HepG2 (cell line): ENCODE results near the gene GOLGB1. TPM values are rescaled to one million over a fixed set of nuclear protein-coding genes. Genes with fewer than 3 reads are reported as not detected.

Experiments used
- FOXJ3 ChIP-seq: sonication (generic); formaldehyde crosslinking; IDR thresholded peaks from 2 replicates; pipeline ENCODE4 v1.4.0; 2020; ENCODE audit warnings: missing genetic modification reagents, mild to moderate bottlenecking, borderline replicate concordance
- NFATC3 ChIP-seq: sonication (generic); formaldehyde crosslinking; IDR thresholded peaks from 2 replicates; pipeline ENCODE4 v1.5.1; 2020; ENCODE audit warnings: mild to moderate bottlenecking, missing genetic modification reagents
- ZNF337 ChIP-seq: sonication (generic); formaldehyde crosslinking; IDR thresholded peaks from 2 replicates; pipeline ENCODE4 v1.5.1; 2020; ENCODE audit warnings: missing genetic modification reagents, low read depth, mild to moderate bottlenecking, borderline replicate concordance
- ZNF772 ChIP-seq: sonication (generic); formaldehyde crosslinking; IDR thresholded peaks from 2 replicates; pipeline ENCODE4 v1.5.0; 2020; ENCODE audit warnings: mild to moderate bottlenecking, missing genetic modification reagents
- ZNF782 ChIP-seq: sonication (generic); formaldehyde crosslinking; IDR thresholded peaks from 2 replicates; pipeline ENCODE4 v1.4.0; 2020; ENCODE audit warnings: missing genetic modification reagents, mild to moderate bottlenecking, borderline replicate concordance
- polyA plus RNA-seq, 8 experiments: library from polyadenylated mRNA; depleted of rRNA in 3 of 8; stranded (reverse) in 7 of 8; unstranded in 1 of 8; fragments of >200 nt; fragmentation: Illumina TruSeq in 4 of 8; extraction: Trizol in 4 of 8; gene quantifications; 2 replicates each; pipeline versions ENCODE4 v1.2.1 to v1.2.3, GENCODE V29; 2011 to 2016; ENCODE audit warnings: low read depth in 4 of 8, missing spikeins in 1 of 8, mixed read lengths in 1 of 8; ENCODE audit not compliant: insufficient read depth in 1 of 8
- total RNA-seq, 5 experiments: library from RNA; depleted of rRNA; stranded (reverse); fragments of >200 nt; fragmentation: Illumina TruSeq; extraction: Trizol; gene quantifications; 2 replicates each; pipeline ENCODE4 v1.2.3, GENCODE V29; 2016; ENCODE audit warnings: low read depth in 1 of 5
- TF ChIP-seq, protein P1 (sequence below): sonication (generic); formaldehyde crosslinking; IDR thresholded peaks from 2 replicates; pipeline ENCODE4 v1.5.0; 2020; ENCODE audit warnings: mild to moderate bottlenecking, missing genetic modification reagents, moderate library complexity
- TF ChIP-seq, protein P2 (sequence below): sonication (generic); formaldehyde crosslinking; IDR thresholded peaks from 2 replicates; pipeline ENCODE4 v1.5.1; 2020; ENCODE audit warnings: missing genetic modification reagents, mild to moderate bottlenecking, borderline replicate concordance
- TF ChIP-seq, protein P3 (sequence below), 2 experiments: IDR thresholded peaks; 2 replicates each; pipeline ENCODE4 v1.6.1; 2011 to 2012; ENCODE audit warnings: low read length in 2 of 2, borderline replicate concordance in 1 of 2, low read depth in 1 of 2, mild to moderate bottlenecking in 1 of 2, moderate library complexity in 1 of 2

The GOLGB1 gene
- total and polyA plus RNA-seq, 2 of the 13 experiments (the other 11 are each of a cell fraction or from before 2014, with no cell fraction given), result 13.1 to 39.5 TPM

DNA sequence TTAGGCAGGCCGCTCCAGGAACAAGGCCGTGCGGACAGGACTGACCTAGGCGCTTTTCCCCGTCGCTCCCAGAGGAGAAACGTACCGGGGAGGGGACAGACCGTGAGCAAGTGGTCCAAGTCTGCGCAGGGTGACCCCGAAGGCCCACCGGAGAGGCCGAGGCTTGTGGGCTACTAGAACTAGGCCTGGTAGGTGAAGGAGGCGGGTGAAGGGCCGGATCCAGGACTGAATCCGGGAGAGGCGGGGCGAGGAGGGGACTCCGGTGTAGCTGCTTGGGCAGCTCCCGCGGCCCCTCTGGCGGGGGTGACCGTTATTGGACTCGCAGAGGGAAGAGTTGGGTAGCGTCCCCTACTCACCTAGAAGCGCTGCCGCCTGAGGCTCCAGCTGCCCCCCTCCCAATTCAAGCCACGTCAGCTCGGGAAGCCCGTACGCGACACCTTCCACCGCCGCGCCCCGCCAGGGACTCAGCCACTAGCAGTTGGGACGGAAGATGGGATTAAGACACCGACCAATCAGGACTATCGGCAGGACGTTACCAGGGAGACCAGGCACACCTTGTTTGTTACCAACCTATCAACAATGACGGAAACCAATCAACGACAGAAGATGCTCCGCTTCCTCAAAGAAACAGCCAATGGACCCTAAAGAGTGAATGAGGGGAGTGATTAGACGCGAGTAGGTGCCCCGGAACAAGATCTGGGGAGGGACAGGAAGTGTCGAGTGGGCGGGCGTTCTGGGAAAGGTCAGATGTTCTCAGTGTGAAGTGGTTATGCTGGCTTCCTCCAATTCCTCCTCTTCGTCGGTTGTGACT is at the start of gene GOLGB1 (continued):
- TF ChIP-seq ZNF772 (CRISPR knock-in tag), result 0 out of 2 replicates have a peak, but pooled peaks have one; percentile 28
- TF ChIP-seq, protein P1, sequence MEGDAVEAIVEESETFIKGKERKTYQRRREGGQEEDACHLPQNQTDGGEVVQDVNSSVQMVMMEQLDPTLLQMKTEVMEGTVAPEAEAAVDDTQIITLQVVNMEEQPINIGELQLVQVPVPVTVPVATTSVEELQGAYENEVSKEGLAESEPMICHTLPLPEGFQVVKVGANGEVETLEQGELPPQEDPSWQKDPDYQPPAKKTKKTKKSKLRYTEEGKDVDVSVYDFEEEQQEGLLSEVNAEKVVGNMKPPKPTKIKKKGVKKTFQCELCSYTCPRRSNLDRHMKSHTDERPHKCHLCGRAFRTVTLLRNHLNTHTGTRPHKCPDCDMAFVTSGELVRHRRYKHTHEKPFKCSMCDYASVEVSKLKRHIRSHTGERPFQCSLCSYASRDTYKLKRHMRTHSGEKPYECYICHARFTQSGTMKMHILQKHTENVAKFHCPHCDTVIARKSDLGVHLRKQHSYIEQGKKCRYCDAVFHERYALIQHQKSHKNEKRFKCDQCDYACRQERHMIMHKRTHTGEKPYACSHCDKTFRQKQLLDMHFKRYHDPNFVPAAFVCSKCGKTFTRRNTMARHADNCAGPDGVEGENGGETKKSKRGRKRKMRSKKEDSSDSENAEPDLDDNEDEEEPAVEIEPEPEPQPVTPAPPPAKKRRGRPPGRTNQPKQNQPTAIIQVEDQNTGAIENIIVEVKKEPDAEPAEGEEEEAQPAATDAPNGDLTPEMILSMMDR (CRISPR knock-in tag), result no peak
- no peak for TF ChIP-seq NFATC3 (CRISPR knock-in tag)
- TF ChIP-seq ZNF782 (CRISPR knock-in tag), result 0 out of 2 replicates have a peak, but pooled peaks have one; percentile 73
- TF ChIP-seq FOXJ3 (CRISPR knock-in tag), result peak; percentile 44
- 0 out of 2 replicates have a peak, but pooled peaks have one; percentile 23 for TF ChIP-seq ZNF337 (CRISPR knock-in tag)
- TF ChIP-seq, protein P2, sequence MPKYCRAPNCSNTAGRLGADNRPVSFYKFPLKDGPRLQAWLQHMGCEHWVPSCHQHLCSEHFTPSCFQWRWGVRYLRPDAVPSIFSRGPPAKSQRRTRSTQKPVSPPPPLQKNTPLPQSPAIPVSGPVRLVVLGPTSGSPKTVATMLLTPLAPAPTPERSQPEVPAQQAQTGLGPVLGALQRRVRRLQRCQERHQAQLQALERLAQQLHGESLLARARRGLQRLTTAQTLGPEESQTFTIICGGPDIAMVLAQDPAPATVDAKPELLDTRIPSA (CRISPR knock-in tag), result peak; percentile 79; the same call in 1 of the 2 replicates
- TF ChIP-seq, protein P3, sequence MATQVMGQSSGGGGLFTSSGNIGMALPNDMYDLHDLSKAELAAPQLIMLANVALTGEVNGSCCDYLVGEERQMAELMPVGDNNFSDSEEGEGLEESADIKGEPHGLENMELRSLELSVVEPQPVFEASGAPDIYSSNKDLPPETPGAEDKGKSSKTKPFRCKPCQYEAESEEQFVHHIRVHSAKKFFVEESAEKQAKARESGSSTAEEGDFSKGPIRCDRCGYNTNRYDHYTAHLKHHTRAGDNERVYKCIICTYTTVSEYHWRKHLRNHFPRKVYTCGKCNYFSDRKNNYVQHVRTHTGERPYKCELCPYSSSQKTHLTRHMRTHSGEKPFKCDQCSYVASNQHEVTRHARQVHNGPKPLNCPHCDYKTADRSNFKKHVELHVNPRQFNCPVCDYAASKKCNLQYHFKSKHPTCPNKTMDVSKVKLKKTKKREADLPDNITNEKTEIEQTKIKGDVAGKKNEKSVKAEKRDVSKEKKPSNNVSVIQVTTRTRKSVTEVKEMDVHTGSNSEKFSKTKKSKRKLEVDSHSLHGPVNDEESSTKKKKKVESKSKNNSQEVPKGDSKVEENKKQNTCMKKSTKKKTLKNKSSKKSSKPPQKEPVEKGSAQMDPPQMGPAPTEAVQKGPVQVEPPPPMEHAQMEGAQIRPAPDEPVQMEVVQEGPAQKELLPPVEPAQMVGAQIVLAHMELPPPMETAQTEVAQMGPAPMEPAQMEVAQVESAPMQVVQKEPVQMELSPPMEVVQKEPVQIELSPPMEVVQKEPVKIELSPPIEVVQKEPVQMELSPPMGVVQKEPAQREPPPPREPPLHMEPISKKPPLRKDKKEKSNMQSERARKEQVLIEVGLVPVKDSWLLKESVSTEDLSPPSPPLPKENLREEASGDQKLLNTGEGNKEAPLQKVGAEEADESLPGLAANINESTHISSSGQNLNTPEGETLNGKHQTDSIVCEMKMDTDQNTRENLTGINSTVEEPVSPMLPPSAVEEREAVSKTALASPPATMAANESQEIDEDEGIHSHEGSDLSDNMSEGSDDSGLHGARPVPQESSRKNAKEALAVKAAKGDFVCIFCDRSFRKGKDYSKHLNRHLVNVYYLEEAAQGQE (IDR thresholded peaks at IDR 0.05; ENCODE audit: borderline replicate concordance in 1 of 2, low read depth in 1 of 2, low read length in 2 of 2), result no peak
